Nephron (organoid): ENCODE data around the gene HHATL.

Source experiments
- H3K27ac Mint-ChIP-seq, 3 experiments: 2 replicates each; pipeline ENCODE4 v1.8.0; 2020; ENCODE audit warnings: mixed read lengths in 3 of 3, mild to moderate bottlenecking in 2 of 3, moderate library complexity in 1 of 3
- H3K27me3 Mint-ChIP-seq: 2 replicates; pipeline ENCODE4 v1.8.0; 2021; ENCODE audit warnings: low read depth, mild to moderate bottlenecking, moderate library complexity, mixed read lengths
- H3K36me3 Mint-ChIP-seq: 2 replicates; pipeline ENCODE4 v1.8.0; 2020; ENCODE audit warnings: low read depth, mixed read lengths
- H3K4me1 Mint-ChIP-seq: 2 replicates; pipeline ENCODE4 v1.8.0; 2020; ENCODE audit warnings: mixed read lengths
- H3K4me3 Mint-ChIP-seq, 3 experiments: 2 replicates each; pipeline ENCODE4 v1.8.0; 2020; ENCODE audit warnings: mild to moderate bottlenecking in 3 of 3, mixed read lengths in 3 of 3, moderate library complexity in 2 of 3
- H3K9me3 Mint-ChIP-seq: 2 replicates; pipeline ENCODE4 v1.8.0; 2020; ENCODE audit warnings: mixed read lengths
- CTCF ChIP-seq, 3 experiments: fragments of 200-600 bp; sonication (generic); IDR thresholded peaks; one replicate each; pipeline ENCODE4 v1.5.0; 2021; ENCODE audit warnings: antibody characterized with exemption in 3 of 3; ENCODE audit not compliant: unreplicated experiment in 3 of 3

Gene HHATL

GRCh38 chr3:42664438-42664803 lies 38.2 kb downstream of the HHATL start:
- no peak overlapping the region for H3K27ac Mint-ChIP-seq
- H3K9me3 Mint-ChIP-seq = no peaks in the 10 kb centered on the region
- no peak for TF ChIP-seq CTCF (IDR thresholded peaks at IDR 0.05; ENCODE audit: unreplicated experiment in 3 of 3)
- H3K27me3 Mint-ChIP-seq = peaks cover 4% of the 10 kb centered on the region
- no peak overlapping the region for H3K4me3 Mint-ChIP-seq
- H3K4me1 Mint-ChIP-seq = peaks cover 24% of the 10 kb centered on the region
- H3K36me3 Mint-ChIP-seq = no peaks in the 10 kb centered on the region

- Mint-ChIP-seq H3K4me1 (peaks cover 24% of the 10 kb centered on the region), H3K9me3 (no peaks in the 10 kb centered on the region), H3K27me3 (peaks cover under 1% of the 10 kb centered on the region), H3K4me3 (no peak overlapping the region), H3K27ac (no peak overlapping the region), H3K36me3 (no peaks in the 10 kb centered on the region)
- no peak for TF ChIP-seq CTCF (IDR thresholded peaks at IDR 0.05; ENCODE audit: unreplicated experiment in 3 of 3)
Observed at GRCh38 chr3:42663581-42664437, 38.8 kb downstream of the HHATL start.

- Mint-ChIP-seq H3K4me3 (no peak overlapping the region), H3K27ac (no peak overlapping the region), H3K4me1 (peaks cover 22% of the 10 kb centered on the region), H3K27me3 (no peaks in the 10 kb centered on the region), H3K9me3 (no peaks in the 10 kb centered on the region), H3K36me3 (no peaks in the 10 kb centered on the region)
- TF ChIP-seq CTCF (IDR thresholded peaks at IDR 0.05; ENCODE audit: unreplicated experiment in 3 of 3) = no peak
Observed at GRCh38 chr3:42662813-42663535, 39.6 kb downstream of the HHATL start.

- Mint-ChIP-seq H3K9me3 (no peaks in the 10 kb centered on the region), H3K27me3 (no peaks in the 10 kb centered on the region), H3K27ac (no peak overlapping the region), H3K4me1 (peaks cover 18% of the 10 kb centered on the region), H3K36me3 (no peaks in the 10 kb centered on the region), H3K4me3 (no peak overlapping the region)
- no peak for TF ChIP-seq CTCF (IDR thresholded peaks at IDR 0.05; ENCODE audit: unreplicated experiment in 3 of 3)
Observed at GRCh38 chr3:42662037-42662812, 40.4 kb downstream of the HHATL start.

GRCh38 chr3:42661593-42662022 lies 41.0 kb downstream of the HHATL start:
- Mint-ChIP-seq H3K4me1 (peaks cover 16% of the 10 kb centered on the region), H3K4me3 (no peak overlapping the region), H3K9me3 (no peaks in the 10 kb centered on the region), H3K27ac (no peak overlapping the region), H3K27me3 (no peaks in the 10 kb centered on the region), H3K36me3 (no peaks in the 10 kb centered on the region)
- no peak for TF ChIP-seq CTCF (IDR thresholded peaks at IDR 0.05; ENCODE audit: unreplicated experiment in 3 of 3)
